ENCODE data around the gene RPL36AL. TPM values are rescaled to one million over a fixed set of nuclear protein-coding genes. Genes with fewer than 3 reads are reported as not detected.
A peak's percentile ranks its signal among the peaks of the same experiment; 100 is the strongest.

RPL36AL gene
- total RNA-seq, 4 donors from 2014 or later = 132 to 214 (median 159) TPM

- TF ChIP-seq, protein P1, sequence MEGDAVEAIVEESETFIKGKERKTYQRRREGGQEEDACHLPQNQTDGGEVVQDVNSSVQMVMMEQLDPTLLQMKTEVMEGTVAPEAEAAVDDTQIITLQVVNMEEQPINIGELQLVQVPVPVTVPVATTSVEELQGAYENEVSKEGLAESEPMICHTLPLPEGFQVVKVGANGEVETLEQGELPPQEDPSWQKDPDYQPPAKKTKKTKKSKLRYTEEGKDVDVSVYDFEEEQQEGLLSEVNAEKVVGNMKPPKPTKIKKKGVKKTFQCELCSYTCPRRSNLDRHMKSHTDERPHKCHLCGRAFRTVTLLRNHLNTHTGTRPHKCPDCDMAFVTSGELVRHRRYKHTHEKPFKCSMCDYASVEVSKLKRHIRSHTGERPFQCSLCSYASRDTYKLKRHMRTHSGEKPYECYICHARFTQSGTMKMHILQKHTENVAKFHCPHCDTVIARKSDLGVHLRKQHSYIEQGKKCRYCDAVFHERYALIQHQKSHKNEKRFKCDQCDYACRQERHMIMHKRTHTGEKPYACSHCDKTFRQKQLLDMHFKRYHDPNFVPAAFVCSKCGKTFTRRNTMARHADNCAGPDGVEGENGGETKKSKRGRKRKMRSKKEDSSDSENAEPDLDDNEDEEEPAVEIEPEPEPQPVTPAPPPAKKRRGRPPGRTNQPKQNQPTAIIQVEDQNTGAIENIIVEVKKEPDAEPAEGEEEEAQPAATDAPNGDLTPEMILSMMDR (IDR thresholded peaks at IDR 0.05) = no peak
- no peak for TF ChIP-seq POLR2A (IDR thresholded peaks at IDR 0.05)
- no peak for DNase-seq (ENCODE audit: low spot score in 2 of 2)
- no peak overlapping the region for H3K4me3 ChIP-seq (ENCODE audit: low read depth, poor library complexity, severe bottlenecking)
- 67 to 70% methylated on average over 8 of the region's 8 CpGs for WGBS, 2 donors
- intact Hi-C loops (cut with DNase I; ENCODE audit: low total_unique reads) = no loop called here
Measured at GRCh38 chr14:49641697-49642129, 21.3 kb upstream of the RPL36AL start.

DNA sequence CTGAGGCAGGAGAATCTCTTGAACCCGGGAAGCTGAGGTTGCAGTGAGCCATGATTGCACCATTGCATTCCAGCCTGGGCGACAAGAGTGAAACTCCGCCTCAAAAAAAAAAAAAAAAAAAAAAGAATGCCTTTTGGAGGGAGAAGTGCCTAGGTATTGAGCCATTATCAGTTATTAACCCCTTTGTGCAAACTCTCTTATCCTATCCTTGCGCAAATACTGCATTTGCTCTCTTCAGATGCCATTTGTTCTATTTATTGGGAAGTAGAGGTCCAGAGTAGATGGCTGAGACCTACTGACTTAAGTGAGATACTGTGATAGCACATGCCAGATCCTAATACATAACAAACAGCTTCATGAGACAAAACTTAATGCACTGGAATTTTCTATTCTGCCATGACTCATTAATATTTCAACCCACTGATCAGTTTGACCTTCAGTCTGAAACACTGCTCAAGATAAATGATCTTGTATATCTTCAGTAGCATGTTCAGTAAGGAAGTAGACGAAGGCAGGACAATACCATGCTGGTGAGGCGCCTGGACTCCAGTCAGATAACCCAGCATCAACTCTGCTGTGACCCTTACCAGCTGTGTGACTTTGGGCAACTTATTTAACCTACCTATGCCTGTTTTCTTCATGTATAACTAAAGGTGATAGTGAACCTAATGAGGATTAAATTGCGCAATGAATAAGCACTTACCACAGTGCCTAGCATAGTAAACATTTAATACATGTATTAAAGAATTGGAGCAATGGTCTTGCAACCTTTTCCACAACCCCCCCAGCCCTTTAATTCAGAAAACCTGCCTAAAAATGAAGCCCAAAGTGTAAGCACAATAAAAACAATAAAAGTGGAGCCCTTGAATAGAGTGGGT, 20.4 kb upstream of the RPL36AL start:
- intact Hi-C loops (cut with DNase I; ENCODE audit: low total_unique reads) = no loop called here
- H3K4me3 ChIP-seq (ENCODE audit: low read depth, poor library complexity, severe bottlenecking) = no peak overlapping the region
- no peak for TF ChIP-seq POLR2A (IDR thresholded peaks at IDR 0.05)
- no peak for DNase-seq (ENCODE audit: low spot score in 2 of 2)
- WGBS, 2 donors = 90 to 91% methylated on average over 7 of the region's 7 CpGs

DNA sequence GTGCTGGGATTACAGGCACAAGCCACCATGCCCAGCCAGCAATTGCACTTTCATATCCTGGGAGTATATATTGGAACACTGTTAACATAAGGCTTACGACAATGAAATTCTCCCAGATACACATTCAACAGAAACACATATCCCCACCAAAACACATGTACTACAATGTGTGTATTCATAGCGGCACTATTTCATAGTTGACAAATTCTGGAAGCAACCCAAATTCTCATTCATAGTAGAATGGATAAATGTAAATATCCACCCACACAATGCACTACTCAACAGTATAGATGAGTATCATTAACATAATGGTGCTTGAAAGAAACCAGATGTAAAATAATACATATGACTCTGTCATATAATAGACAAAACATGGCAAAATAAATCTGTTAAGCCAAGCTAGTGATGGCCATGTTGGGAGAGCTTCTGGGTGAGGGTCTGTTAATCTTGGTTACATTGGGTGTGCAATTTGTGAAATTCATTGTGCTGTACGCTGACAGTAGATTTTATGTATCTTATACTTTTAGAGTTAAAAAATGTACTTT, 17.2 kb upstream of the RPL36AL start:
- DNase-seq (ENCODE audit: low spot score in 2 of 2) = no peak
- intact Hi-C loops (cut with DNase I; ENCODE audit: low total_unique reads) = loop anchor here (10.0 kb wide), 1 partner anchor 127 kb away; the partner anchor contains the start of gene KLHDC2
- TF ChIP-seq POLR2A (IDR thresholded peaks at IDR 0.05) = no peak
- TF ChIP-seq, protein P1 (IDR thresholded peaks at IDR 0.05) = no peak
- WGBS, 2 donors = 76 to 87% methylated on average over 3 of the region's 3 CpGs
- H3K4me3 ChIP-seq (ENCODE audit: low read depth, poor library complexity, severe bottlenecking) = no peak overlapping the region

DNA sequence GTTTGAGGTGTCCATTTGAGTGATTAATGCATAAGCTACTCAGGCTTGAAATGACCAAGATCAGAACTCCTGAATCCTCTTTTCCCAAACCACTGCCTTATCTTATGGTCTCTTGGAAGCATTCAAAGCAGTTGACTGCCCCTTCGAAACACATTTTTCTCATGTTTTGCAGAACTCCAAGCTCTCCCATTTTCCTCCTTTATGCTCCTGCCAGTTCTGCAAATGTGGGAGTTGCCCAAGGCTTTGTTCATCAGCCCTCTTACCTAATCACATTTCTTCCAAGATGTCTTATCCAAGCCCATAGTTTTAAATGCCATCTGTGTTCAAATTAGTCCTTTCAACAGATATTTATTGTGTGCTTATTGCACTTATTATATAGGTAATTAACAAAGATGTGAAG, 16.4 kb upstream of the RPL36AL start:
- TF ChIP-seq, protein P1 (IDR thresholded peaks at IDR 0.05) = no peak
- no peak for TF ChIP-seq POLR2A (IDR thresholded peaks at IDR 0.05)
- WGBS, 2 donors = 93 to 98% methylated on average over 1 of the region's 1 CpG
- intact Hi-C loops (cut with DNase I; ENCODE audit: low total_unique reads) = loop anchor here (10.0 kb wide), 1 partner anchor 128 kb away; the partner anchor contains the start of gene KLHDC2
- no peak overlapping the region for H3K4me3 ChIP-seq (ENCODE audit: low read depth, poor library complexity, severe bottlenecking)
- no peak for DNase-seq (ENCODE audit: low spot score in 2 of 2)

DNA sequence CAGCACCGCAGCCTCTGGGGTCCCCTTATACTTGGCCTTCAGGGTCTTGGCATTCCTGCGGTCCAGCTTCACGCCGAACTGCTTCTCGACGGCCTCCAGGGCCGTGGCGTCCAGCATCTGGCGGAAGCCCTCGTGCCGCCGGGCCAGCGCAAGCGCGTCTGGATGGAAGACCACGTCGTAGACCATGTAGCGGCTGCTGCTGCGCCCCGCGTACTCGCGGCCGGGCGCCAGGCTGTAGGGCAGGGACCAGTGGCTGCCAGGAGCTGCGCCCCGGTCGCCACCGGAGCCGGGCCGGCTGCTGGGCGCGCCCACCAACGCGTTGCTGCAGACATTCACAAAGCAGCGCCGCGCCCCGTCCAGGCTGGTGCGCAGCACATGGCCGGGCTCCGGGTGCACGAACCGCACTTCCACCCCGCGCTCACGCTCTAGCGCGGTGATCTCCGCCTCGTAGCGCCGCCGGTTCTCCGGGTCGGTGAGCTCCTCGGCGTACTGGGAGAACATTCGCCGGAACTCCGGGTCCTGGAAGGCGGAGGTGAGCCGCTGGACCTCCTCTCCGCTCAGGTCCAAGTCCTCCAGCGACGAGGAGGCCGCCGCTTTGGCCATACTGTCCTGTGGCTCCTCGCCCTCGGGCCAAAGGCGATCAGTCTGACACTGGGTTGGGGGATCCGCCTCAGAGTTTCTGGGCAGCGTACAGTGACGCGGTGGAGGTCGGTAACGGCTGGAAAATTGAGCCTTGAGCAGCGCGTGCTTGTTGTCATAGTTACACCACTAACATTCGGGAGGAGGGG, 14.3 kb upstream of the RPL36AL start, which contains the start of gene DNAAF2:
Gene DNAAF2 (minus strand): TSS at position 698 of the 788 bp plus-strand sequence. CDS start 95 bp downstream, at position 603.
- peak; percentile 60 to 91 for DNase-seq (ENCODE audit: low spot score in 2 of 2)
- 0 to 2% methylated on average over 18 to 63 of the region's 80 CpGs for WGBS, 2 donors
- H3K4me3 ChIP-seq (ENCODE audit: low read depth, poor library complexity, severe bottlenecking) = peak within 1 kb of the TSS; percentile 85
- no peak for TF ChIP-seq POLR2A (IDR thresholded peaks at IDR 0.05)
- TF ChIP-seq, protein P1 (IDR thresholded peaks at IDR 0.05) = no peak
- intact Hi-C loops (cut with DNase I; ENCODE audit: low total_unique reads) = loop anchor here (5.0 to 10.0 kb wide), 2 partner anchors 130 to 198 kb away; partner anchors contain the start of gene KLHDC2
